OCI-LY7 (cell line): ENCODE data around the gene AIMP1.

Experiments
- EZH2phosphoT487 ChIP-seq: fragments of 200-600 bp; sonication (generic); IDR thresholded peaks from 2 replicates; pipeline ENCODE4 v1.6.1; 2018; ENCODE audit warnings: low read depth, borderline replicate concordance, mild to moderate bottlenecking, mixed run types, antibody characterized with exemption, low read length, moderate library complexity, mixed read lengths
- TF ChIP-seq, protein P1 (sequence below): fragments of 200-600 bp; sonication (generic); conservative IDR thresholded peaks from 2 replicates; pipeline ENCODE4 v1.5.1; 2014; ENCODE audit warnings: mild to moderate bottlenecking, antibody characterized with exemption, low read length, moderate library complexity, mixed read lengths

- TF ChIP-seq, protein P1, sequence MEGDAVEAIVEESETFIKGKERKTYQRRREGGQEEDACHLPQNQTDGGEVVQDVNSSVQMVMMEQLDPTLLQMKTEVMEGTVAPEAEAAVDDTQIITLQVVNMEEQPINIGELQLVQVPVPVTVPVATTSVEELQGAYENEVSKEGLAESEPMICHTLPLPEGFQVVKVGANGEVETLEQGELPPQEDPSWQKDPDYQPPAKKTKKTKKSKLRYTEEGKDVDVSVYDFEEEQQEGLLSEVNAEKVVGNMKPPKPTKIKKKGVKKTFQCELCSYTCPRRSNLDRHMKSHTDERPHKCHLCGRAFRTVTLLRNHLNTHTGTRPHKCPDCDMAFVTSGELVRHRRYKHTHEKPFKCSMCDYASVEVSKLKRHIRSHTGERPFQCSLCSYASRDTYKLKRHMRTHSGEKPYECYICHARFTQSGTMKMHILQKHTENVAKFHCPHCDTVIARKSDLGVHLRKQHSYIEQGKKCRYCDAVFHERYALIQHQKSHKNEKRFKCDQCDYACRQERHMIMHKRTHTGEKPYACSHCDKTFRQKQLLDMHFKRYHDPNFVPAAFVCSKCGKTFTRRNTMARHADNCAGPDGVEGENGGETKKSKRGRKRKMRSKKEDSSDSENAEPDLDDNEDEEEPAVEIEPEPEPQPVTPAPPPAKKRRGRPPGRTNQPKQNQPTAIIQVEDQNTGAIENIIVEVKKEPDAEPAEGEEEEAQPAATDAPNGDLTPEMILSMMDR = no peak
- TF ChIP-seq EZH2phosphoT487 = no peak
Measured at GRCh38 chr4:106343865-106344646, 27.7 kb downstream of the AIMP1 start.
